Activated CD4-positive, alpha-beta T cell treated with anti-CD3 and anti-CD28 coated beads, Interleukin-10, Interleukin-2, amounts not matched to agents 100 ng/mL and 50 ng/mL, durations not matched to agents 16 hours and 8 hours (primary cell): ENCODE results near the gene KCTD10.
A peak's percentile ranks its signal among the peaks of the same experiment; 100 is the strongest.
"Not testable (repeated sequence)": the region's sequence is repeated elsewhere in the genome, so short reads cannot be mapped to it uniquely, and the experiment has no call there.

ENCODE experiments used
- DNase-seq: peaks from one replicate; pipeline ENCODE4 v3.0.0-alpha.2; 2020

The KCTD10 gene

DNA sequence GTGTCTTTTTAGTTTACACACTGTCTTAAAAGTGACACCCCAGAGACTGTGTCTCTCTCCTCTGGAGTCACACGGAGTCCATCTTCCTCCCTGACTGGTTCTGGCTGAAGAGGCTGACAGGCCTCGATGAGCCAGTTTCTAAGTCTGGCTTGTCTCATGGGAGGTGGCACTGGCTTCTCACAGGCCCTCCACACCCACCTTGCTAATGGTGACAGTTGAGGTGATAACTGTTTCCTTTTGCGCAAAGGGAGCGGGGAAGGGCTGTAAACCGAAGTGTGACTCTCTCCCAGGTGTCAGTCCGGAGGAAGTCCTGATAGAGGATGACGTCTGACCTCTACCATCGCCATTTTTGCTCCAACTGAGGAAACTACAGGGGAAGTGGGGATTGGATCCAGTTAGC, 30.2 kb downstream of the KCTD10 start:
- DNase-seq: no peak

DNA sequence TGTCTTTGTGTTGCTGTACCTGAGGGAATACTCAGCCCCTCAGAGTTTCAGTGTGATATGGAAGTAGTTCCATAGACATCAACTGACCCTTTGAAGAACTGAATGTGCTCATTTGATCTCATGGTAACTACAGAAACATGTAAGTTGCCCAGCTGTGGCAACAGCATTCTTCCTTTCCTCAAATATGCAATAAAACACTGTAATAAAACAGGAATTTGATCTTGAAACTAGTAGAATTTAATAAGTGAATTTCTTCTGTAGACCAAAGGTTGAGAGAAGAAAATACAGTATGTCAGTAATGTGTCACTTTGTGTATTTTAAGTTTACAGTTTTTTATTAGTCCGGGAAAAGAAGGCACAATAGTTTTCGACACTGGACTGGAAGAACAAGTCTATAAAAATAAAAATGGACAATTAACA, 31.9 kb downstream of the KCTD10 start:
- no peak for DNase-seq

- DNase-seq: no peak
These were observed 32.8 kb downstream of the KCTD10 start for GRCh38 chr12:109444259-109444658.

GRCh38 chr12:109443794-109444193, 33.3 kb downstream of the KCTD10 start:
- DNase-seq: no peak

GRCh38 chr12:109440851-109441490, 36.1 kb downstream of the KCTD10 start:
- no peak for DNase-seq

- not testable (repeated sequence) for DNase-seq
These were observed 37.1 kb downstream of the KCTD10 start for GRCh38 chr12:109439951-109440350.

DNA sequence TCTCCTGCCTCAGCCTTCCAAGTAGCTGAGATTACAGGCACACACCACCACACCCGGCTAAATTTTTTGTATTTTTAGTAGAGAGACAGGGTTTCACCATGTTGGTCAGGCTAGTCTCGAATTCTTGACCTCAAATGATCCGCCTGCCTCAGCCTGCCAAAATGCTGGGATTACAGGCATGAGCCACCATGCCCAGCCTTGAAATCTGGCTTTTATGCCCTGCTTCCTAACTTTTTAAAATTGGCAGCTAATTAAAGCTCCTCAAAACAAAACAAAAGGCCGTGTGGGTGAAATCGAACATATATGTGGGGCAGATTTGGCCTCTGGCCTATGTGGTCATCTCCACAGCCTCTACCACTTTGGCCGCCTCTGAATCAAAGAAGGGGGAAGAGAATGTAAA, 37.9 kb downstream of the KCTD10 start:
- DNase-seq: no peak

- DNase-seq: no peak
These were observed 40.9 kb downstream of the KCTD10 start for GRCh38 chr12:109436188-109436560.

DNA sequence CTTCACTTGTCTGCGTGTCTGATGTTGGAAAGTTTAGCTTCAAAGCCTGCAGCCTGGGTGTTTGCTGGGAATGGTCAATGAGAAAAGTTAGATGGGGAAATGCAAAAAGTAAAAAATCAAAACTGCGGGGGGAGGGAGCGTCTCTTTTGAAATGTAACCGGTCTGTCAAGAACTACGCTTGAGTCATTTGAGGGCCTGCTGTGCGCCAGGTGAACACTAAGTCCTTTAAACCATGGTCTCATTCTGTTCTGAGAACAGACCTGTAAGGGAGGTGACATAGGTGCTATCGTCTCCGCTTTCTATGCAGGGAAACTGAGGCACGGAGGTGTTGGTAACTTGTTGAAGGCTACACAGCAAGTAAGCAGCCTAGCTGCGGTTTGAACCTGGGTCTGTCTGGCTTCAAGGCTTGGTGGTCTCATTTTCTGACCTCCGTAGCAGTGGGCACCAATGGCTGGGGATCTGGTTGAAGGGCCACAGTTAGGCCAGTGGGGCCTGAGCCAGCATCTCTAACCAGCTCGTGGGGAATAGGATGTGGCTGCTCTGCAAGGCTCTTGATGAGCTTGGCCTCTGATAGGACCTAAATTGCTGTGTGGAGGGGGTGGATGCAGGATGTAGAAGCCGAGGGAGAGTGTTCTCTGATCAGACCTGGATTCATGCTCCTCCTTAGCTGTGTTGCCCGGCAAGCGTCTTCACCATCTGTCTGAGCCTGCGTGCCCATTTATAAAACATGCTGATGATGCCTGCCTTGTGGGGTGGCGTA, 41.5 kb downstream of the KCTD10 start:
- no peak for DNase-seq

DNA sequence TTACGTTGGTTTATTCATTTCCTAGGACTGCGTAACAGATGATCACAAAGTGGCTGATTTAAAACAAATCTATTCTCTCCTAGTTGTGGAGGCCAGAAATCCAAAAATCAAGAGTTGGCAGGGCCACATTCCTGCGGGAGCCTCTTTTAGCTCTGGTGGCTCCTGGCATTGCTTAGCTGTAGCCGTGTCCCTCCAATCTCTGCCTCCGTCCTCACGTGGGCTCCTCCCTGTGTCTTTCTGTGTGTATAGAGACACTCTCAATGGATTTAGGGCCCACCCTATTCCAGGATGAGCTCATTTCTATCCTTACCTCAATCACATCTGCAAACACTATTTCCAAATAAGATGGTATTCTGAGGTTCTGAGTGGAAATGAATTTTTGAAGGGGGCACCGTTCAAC, 42.5 kb downstream of the KCTD10 start:
- no peak for DNase-seq

DNA sequence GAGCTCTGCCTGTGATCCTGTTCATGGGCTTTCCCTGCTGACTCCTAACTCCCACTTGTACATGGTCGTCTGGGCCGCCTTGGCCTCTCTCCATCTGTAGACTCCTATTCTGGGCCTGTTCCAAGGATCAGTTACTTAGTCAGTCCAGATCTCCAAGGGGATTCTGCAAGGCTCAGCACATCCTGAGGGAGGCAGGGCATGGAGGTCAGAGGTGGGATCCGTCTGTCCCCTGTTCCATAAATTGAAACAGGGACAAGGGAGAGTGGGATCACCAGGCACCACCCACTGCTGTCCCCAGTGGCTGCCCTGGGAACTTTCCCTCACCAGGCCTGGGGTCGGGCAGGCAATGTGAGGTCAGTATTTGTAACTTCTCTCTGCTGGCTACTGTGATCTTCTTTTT, 43.5 kb downstream of the KCTD10 start:
- no peak for DNase-seq

DNA sequence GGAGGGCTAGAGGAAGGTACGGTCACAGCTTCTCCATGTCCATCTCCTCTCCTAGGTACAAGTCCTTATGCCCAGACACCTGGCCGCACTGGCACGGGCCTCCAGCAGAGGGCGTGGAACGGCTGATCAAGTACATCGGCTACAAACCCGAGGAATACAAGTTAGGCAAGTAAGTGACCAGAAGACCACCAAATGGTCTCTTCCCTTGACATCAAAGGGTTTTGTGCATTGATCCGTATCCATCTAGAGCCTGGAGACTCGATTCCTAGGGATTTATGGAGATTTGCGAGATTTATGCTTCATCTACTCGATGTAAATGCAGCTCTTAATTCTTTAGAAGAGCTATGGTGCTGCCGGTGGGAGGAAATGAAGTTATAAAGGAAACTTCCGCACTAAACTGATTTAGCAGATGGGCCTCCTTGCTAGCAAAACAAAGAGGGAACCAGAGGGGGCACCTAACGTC, 44.2 kb downstream of the KCTD10 start:
- peak; percentile 83 for DNase-seq

- DNase-seq: no peak
These were observed 44.7 kb downstream of the KCTD10 start for GRCh38 chr12:109432431-109432830.

GRCh38 chr12:109430244-109430643, 46.9 kb downstream of the KCTD10 start:
- DNase-seq: no peak

- not testable (repeated sequence) for DNase-seq
These were observed 48.3 kb downstream of the KCTD10 start for GRCh38 chr12:109428804-109429203.

GRCh38 chr12:109428037-109428629, 49.0 kb downstream of the KCTD10 start:
- DNase-seq: peak; percentile 81

DNA sequence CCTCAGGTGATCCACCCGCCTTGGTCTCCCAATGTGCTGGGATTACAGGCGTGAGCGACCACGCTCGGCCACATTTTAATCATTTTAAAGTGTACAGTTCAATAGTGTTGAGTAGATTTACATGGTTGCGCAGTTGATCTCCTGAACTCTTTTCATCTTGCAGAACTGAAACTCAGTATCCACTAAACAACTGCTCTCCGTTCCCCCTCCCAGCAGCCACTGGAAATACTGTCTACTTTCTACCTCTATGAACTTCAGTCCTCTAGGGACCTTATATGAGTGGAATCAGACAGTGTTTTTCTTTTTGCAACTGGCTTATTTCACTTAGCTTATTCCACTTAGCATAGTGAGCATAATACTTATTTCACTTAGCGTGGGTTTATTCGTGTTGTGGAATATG, 53.7 kb downstream of the KCTD10 start:
- no peak for DNase-seq

DNA sequence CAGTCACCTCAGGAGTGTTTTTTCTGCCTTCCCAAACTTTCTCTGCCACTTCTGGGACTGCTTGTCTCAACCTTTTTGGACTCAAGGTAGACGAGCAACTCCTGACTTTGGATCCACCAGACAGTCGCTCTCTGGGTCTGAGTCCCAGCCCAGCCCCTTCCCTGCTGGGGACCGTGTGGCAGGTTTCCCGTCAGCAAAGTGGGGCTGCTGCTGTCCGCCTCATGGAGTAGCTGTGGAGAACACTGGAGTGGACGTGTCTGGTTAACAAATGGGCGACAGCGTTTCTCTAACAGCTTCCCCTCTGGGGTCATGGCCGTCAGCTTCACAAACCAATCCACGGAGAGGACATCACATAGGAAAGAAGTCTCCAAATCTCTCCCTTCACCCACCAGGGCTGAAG, 54.8 kb downstream of the KCTD10 start:
- no peak for DNase-seq

DNA sequence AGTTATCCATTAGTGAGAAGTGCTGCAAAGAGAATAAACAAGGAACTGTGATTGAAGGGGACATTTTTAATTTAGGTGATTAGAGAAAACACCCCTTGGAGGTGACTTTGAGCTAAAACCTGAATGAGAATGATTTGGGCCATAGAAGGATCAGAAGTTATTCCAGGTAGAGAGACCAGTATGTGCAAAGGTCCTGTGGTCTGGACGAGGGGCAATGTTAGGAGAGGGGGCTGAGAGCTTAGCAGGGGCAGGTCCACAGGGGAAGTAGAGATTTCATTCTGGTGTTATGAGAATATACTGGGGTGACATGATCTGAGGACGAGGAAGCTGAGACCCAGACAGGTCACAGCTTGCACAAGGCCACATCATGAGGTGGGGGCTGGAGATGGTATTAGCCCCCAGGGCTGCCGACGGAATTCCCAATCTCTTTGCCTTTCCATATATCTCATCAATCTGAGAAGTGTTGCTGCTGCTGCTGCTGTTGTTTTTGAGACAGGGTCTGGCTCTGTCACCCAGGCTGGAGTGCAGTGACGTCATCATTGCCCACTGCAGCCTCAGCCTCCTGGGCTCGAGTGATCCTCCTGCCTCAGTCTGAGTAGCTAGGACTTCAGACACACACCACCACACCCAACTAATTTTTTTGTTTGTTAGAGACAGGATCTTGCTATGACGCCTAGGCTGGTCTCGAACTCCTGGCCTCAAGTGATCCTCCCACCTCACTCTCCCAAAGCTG, 55.6 kb downstream of the KCTD10 start:
- no peak for DNase-seq

DNA sequence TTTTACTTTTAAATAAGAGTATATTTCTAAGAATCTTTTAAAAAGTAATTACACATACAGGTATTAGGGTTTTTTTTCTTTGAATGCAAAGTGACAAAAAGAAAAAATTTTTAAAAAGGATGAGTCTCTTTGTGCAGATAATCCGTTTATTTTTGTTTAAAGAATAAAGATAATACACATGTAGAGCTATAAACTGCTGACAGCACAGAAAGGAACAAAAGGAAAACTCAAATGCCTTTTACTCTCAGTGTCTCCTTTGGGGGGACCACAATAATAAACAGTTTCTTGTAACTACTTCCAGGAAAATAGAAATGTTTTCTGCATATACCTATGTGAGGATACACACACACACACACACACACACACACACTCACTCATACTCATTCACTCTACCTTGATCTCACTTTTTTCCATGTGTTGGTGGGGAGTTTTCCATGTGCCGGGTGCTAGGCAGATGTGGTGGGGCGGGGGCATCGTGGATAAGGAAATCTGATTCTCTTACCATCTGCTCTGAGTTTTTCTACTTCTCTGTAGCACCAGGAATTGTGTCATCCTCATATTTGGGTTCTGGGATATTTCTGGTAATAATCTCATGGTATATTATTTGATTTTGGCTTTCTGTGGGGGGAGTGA, 58.1 kb downstream of the KCTD10 start:
- no peak for DNase-seq

DNA sequence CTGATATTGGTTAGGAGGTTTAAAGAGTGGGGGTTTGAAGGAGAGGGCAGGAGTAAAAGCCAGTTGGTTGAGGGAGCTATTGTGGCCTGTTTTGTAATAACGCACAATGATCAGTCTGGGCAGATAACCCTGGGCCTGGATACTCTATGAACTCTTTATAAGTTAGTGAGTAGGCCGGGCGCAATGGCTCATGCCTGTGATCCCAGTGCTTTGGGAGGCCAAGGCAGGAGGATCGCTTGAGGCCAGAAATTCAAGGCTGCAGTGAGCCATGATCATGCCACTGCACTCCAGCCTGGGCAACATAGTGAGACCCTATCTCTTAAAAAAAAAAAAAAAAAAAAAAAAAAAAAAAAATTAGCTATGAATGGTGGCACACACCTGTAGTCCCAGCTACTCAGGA, 71.0 kb downstream of the KCTD10 start:
- not testable (repeated sequence) for DNase-seq

DNA sequence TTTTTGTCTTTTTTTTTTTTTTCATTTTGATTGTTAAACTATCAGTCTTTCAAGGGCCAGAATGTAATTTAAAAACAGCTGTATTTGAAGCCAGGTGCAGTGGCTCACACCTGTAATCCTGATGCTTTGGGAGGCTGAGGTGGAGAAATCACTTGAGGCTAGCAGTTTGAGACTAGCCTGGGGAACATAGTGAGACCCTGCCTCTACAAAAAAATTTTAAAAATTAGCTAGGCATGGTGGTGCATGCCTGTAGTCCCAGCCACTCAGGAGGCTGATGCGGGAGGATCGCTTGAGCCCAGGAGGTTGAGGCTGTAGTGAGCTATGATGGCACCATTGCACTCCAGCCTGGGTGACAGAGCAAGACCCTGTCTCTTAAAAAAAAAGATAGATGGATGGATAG, 72.3 kb downstream of the KCTD10 start:
- not testable (repeated sequence) for DNase-seq
